ENCODE measurements around the gene CHST12.

Gene CHST12

GRCh38 chr7:2362385-2363088, 40.9 kb upstream of the CHST12 start:
- Histone ChIP-seq H3K79me2 (ENCODE audit: low read length) (peaks cover 95% of the 10 kb centered on the region), H3K9me2 (replicated peaks; ENCODE audit: insufficient read depth, low read length) (no peaks in the 10 kb centered on the region), H2AFZ (ENCODE audit: low read length) (no peak overlapping the region), H3K27me3 (replicated peaks; ENCODE audit: insufficient read depth, low read length) (no peaks in the 10 kb centered on the region), H4K20me1 (ENCODE audit: insufficient read depth, low read length) (peaks cover 49% of the 10 kb centered on the region), H3K9ac (ENCODE audit: low read length) (no peak overlapping the region), H3K4me2 (ENCODE audit: low read depth, low read length) (no peak overlapping the region), H3K27ac (ENCODE audit: low read length) (no peak overlapping the region), H3F3A (ENCODE audit: insufficient read depth, low read length) (no peaks in the 10 kb centered on the region), H3K36me3 (replicated peaks; ENCODE audit: insufficient read depth, low read length) (peaks cover 35% of the 10 kb centered on the region), H3K4me1 (ENCODE audit: low read length) (peaks cover under 1% of the 10 kb centered on the region; the same call in 1 of the 2 replicates), H3K9me3 (replicated peaks; ENCODE audit: insufficient read depth, low read length) (no peaks in the 10 kb centered on the region), H3K4me3 (ENCODE audit: low read length) (no peak overlapping the region)
- DNase-seq, result no peak
- TF ChIP-seq CTCF (IDR thresholded peaks at IDR 0.05; ENCODE audit: low read length), result no peak
- TF ChIP-seq EZH2phosphoT487 (IDR thresholded peaks at IDR 0.05; ENCODE audit: low read length), result no peak
- no peak for TF ChIP-seq EZH2 (optimal IDR thresholded peaks at IDR 0.05; ENCODE audit: low read depth, low read length)

GRCh38 chr7:2369139-2369538, 34.3 kb upstream of the CHST12 start:
- H3K36me3 ChIP-seq (replicated peaks; ENCODE audit: insufficient read depth, low read length), result peaks cover 33% of the 10 kb centered on the region
- 0 out of 2 replicates have a peak, but pooled peaks cover 6% of the 10 kb centered on the region for H4K20me1 ChIP-seq (ENCODE audit: insufficient read depth, low read length)
- no peak overlapping the region for H2AFZ ChIP-seq (ENCODE audit: low read length)
- no peak overlapping the region for H3K27ac ChIP-seq (ENCODE audit: low read length)
- peaks cover 91% of the 10 kb centered on the region for H3K79me2 ChIP-seq (ENCODE audit: low read length)
- no peak for DNase-seq
- H3K4me3 ChIP-seq (ENCODE audit: low read length), result no peak overlapping the region
- TF ChIP-seq EZH2 (optimal IDR thresholded peaks at IDR 0.05; ENCODE audit: low read depth, low read length) (no peak), EZH2phosphoT487 (IDR thresholded peaks at IDR 0.05; ENCODE audit: low read length) (no peak), CTCF (IDR thresholded peaks at IDR 0.05; ENCODE audit: low read length) (no peak)
- H3K9me3 ChIP-seq (replicated peaks; ENCODE audit: insufficient read depth, low read length), result no peaks in the 10 kb centered on the region
- H3K4me1 ChIP-seq (ENCODE audit: low read length), result no peaks in the 10 kb centered on the region
- no peak overlapping the region for H3K4me2 ChIP-seq (ENCODE audit: low read depth, low read length)
- no peaks in the 10 kb centered on the region for H3K9me2 ChIP-seq (replicated peaks; ENCODE audit: insufficient read depth, low read length)
- H3K9ac ChIP-seq (ENCODE audit: low read length), result no peak overlapping the region
- H3K27me3 ChIP-seq (replicated peaks; ENCODE audit: insufficient read depth, low read length), result no peaks in the 10 kb centered on the region
- H3F3A ChIP-seq (ENCODE audit: insufficient read depth, low read length), result no peaks in the 10 kb centered on the region; the same call in 1 of the 2 replicates

GRCh38 chr7:2371329-2371728, 32.1 kb upstream of the CHST12 start:
- Histone ChIP-seq H3K27ac (ENCODE audit: low read length) (no peak overlapping the region), H3K4me2 (ENCODE audit: low read depth, low read length) (no peak overlapping the region), H3K4me3 (ENCODE audit: low read length) (no peak overlapping the region), H4K20me1 (ENCODE audit: insufficient read depth, low read length) (0 out of 2 replicates have a peak, but pooled peaks cover 5% of the 10 kb centered on the region), H3K27me3 (replicated peaks; ENCODE audit: insufficient read depth, low read length) (no peaks in the 10 kb centered on the region), H3K79me2 (ENCODE audit: low read length) (peaks cover 93% of the 10 kb centered on the region), H3F3A (ENCODE audit: insufficient read depth, low read length) (no peaks in the 10 kb centered on the region; the same call in 1 of the 2 replicates), H3K9me3 (replicated peaks; ENCODE audit: insufficient read depth, low read length) (no peaks in the 10 kb centered on the region), H3K36me3 (replicated peaks; ENCODE audit: insufficient read depth, low read length) (peaks cover 41% of the 10 kb centered on the region), H3K4me1 (ENCODE audit: low read length) (no peaks in the 10 kb centered on the region), H3K9me2 (replicated peaks; ENCODE audit: insufficient read depth, low read length) (no peaks in the 10 kb centered on the region), H2AFZ (ENCODE audit: low read length) (no peak overlapping the region), H3K9ac (ENCODE audit: low read length) (no peak overlapping the region)
- no peak for TF ChIP-seq EZH2phosphoT487 (IDR thresholded peaks at IDR 0.05; ENCODE audit: low read length)
- TF ChIP-seq EZH2 (optimal IDR thresholded peaks at IDR 0.05; ENCODE audit: low read depth, low read length), result no peak
- TF ChIP-seq CTCF (IDR thresholded peaks at IDR 0.05; ENCODE audit: low read length), result no peak
- DNase-seq, result no peak

All from MM.1S (cell line).